GM21723 (cell line): ENCODE results near the gene TTF2.
"Not testable (repeated sequence)": the region's sequence is repeated elsewhere in the genome, so short reads cannot be mapped to it uniquely, and the experiment has no call there.

Experiments
- ATAC-seq: cut with Tn5 transposase; IDR thresholded peaks from one replicate; pipeline ENCODE4 v1.9.1; 2021; ENCODE audit warnings: mild to moderate bottlenecking, moderate library complexity; ENCODE audit not compliant: unreplicated experiment

TTF2 gene

GRCh38 chr1:117119144-117119543 lies 59.0 kb downstream of the TTF2 start:
- ATAC-seq: not testable (repeated sequence)

- no peak for ATAC-seq
These were observed 60.9 kb downstream of the TTF2 start for GRCh38 chr1:117120774-117121588.

- peak; percentile 92 for ATAC-seq
These were observed 61.6 kb downstream of the TTF2 start, which contains the start of gene TRIM45 for GRCh38 chr1:117121589-117122329. TRIM45 (minus strand) TSS chr1:117121749; CDS start chr1:117121201, 548 bp downstream.

- no peak for ATAC-seq
These were observed 62.4 kb downstream of the TTF2 start for GRCh38 chr1:117122330-117123025.

GRCh38 chr1:117123274-117123673 lies 63.1 kb downstream of the TTF2 start:
- no peak for ATAC-seq

GRCh38 chr1:117124661-117125060 lies 64.5 kb downstream of the TTF2 start:
- ATAC-seq: no peak

- ATAC-seq: no peak
These were observed 67.7 kb downstream of the TTF2 start for GRCh38 chr1:117127795-117128194.

GRCh38 chr1:117128323-117129079 lies 68.4 kb downstream of the TTF2 start:
- no peak for ATAC-seq

GRCh38 chr1:117130526-117130925 lies 70.4 kb downstream of the TTF2 start:
- no peak for ATAC-seq

GRCh38 chr1:117135329-117135728 lies 75.2 kb downstream of the TTF2 start:
- no peak for ATAC-seq

GRCh38 chr1:117136749-117137148 lies 76.6 kb downstream of the TTF2 start:
- no peak for ATAC-seq

GRCh38 chr1:117137281-117137855 lies 77.2 kb downstream of the TTF2 start:
- no peak for ATAC-seq

- ATAC-seq: no peak
These were observed 78.0 kb downstream of the TTF2 start for GRCh38 chr1:117138106-117138505.

GRCh38 chr1:117138561-117138960 lies 78.4 kb downstream of the TTF2 start:
- no peak for ATAC-seq

- ATAC-seq: no peak
These were observed 82.1 kb downstream of the TTF2 start for GRCh38 chr1:117142200-117142599.

GRCh38 chr1:117143172-117143571 lies 83.0 kb downstream of the TTF2 start:
- no peak for ATAC-seq

GRCh38 chr1:117143871-117144270 lies 83.7 kb downstream of the TTF2 start:
- no peak for ATAC-seq

GRCh38 chr1:117146072-117146471 lies 85.9 kb downstream of the TTF2 start:
- no peak for ATAC-seq

- ATAC-seq: no peak
These were observed 86.6 kb downstream of the TTF2 start for GRCh38 chr1:117146575-117147340.
